Panc1 (cell line): Measurements from ENCODE around the gene SAV1. TPM values are rescaled to one million over a fixed set of nuclear protein-coding genes. Genes with fewer than 3 reads are reported as not detected.
A peak's percentile ranks its signal among the peaks of the same experiment; 100 is the strongest.

ENCODE experiments used
- ATAC-seq: fragments of 200-7000 bp; cut with Tn5 transposase; 2 replicates; pipeline ENCODE4 v1.9.1; 2020; ENCODE audit warnings: mild to moderate bottlenecking, moderate library complexity
- BruUV-seq: library from RNA; stranded (reverse); fragments of 400-500 nt; replicated peaks from 2 replicates; lab custom pipeline; 2021; lab: Mats Ljungman, UMichigan
- CTCF ChIA-PET: fragments of 300-600 bp; sonication (Branson Sonifier 250); formaldehyde crosslinking; loops from one replicate; lab custom pipeline; 2022; ENCODE audit warnings: antibody characterized with exemption; lab: Charles Lee
- POLR2A ChIA-PET: fragments of 300-600 bp; sonication (Branson Sonifier 250); formaldehyde crosslinking; loops from one replicate; lab custom pipeline; 2022; ENCODE audit warnings: antibody characterized with exemption; lab: Charles Lee
- DNase-seq: peaks from one replicate; pipeline ENCODE4 v3.0.0-alpha.2; 2010; ENCODE audit warnings: low read depth, low spot score
- H3K27ac ChIP-seq: 2 replicates; pipeline ENCODE4 v1.5.1; 2011; ENCODE audit warnings: mild to moderate bottlenecking, low read length, inconsistent platforms
- H3K27me3 ChIP-seq: fragments of 200-500 bp; sonication (Bioruptor generic); 2 replicates; pipeline ENCODE4 v1.6.0; 2014; ENCODE audit warnings: low read length, inconsistent platforms; ENCODE audit not compliant: control insufficient read depth, insufficient read depth
- H3K36me3 ChIP-seq: fragments of 200-500 bp; sonication (Bioruptor generic); 2 replicates; pipeline ENCODE4 v1.5.1; 2014; ENCODE audit warnings: inconsistent platforms, mild to moderate bottlenecking, low read length, moderate library complexity; ENCODE audit not compliant: control insufficient read depth, insufficient read depth
- H3K4me1 ChIP-seq: 2 replicates; pipeline ENCODE4 v1.5.1; 2011; ENCODE audit warnings: inconsistent platforms, mild to moderate bottlenecking, low read length, moderate library complexity; ENCODE audit not compliant: control insufficient read depth, insufficient read depth
- H3K4me3 ChIP-seq, 2 experiments: 2 replicates each; pipeline ENCODE4 v1.5.1; 2011 to 2012; ENCODE audit warnings: low read depth in 2 of 2, low read length in 2 of 2, mild to moderate bottlenecking in 2 of 2, inconsistent platforms in 1 of 2, moderate library complexity in 1 of 2
- H3K9me3 ChIP-seq: fragments of 200-500 bp; sonication (Bioruptor generic); 2 replicates; pipeline ENCODE4 v1.5.1; 2014; ENCODE audit warnings: low read depth, mild to moderate bottlenecking, inconsistent platforms, low read length, moderate library complexity; ENCODE audit not compliant: control insufficient read depth, insufficient read depth
- CTCF ChIP-seq: fragments of 450-650 bp; IDR thresholded peaks from 2 replicates; pipeline ENCODE4 v1.5.1; 2017; ENCODE audit warnings: mild to moderate bottlenecking
- POLR2AphosphoS5 ChIP-seq: IDR thresholded peaks from 2 replicates; pipeline ENCODE4 v1.6.1; 2012; ENCODE audit warnings: mild to moderate bottlenecking, low read depth, low read length, moderate library complexity
- REST ChIP-seq, 2 experiments: IDR thresholded peaks; 2 replicates each; pipeline ENCODE4 v1.6.1; 2011 to 2012; ENCODE audit warnings: low read depth in 2 of 2, control low read depth in 1 of 2, low read length in 1 of 2, mild to moderate bottlenecking in 1 of 2, moderate library complexity in 1 of 2; ENCODE audit not compliant: insufficient read depth in 1 of 2
- SIN3A ChIP-seq: IDR thresholded peaks from 2 replicates; pipeline ENCODE4 v1.6.1; 2012; ENCODE audit warnings: low read depth, mild to moderate bottlenecking, low read length, moderate library complexity, borderline replicate concordance; ENCODE audit not compliant: insufficient read depth
- TCF7L2 ChIP-seq: IDR thresholded peaks from 2 replicates; pipeline ENCODE4 v1.6.1; 2011; ENCODE audit warnings: mild to moderate bottlenecking, low read depth, low read length, inconsistent platforms
- in situ Hi-C: cut with HindIII; loops from 2 replicates; pipeline ENCODE4 v1.10.0; 2016; ENCODE audit warnings: low sequenced_read_pairs, low pct_unique_long_range_greater_than_20kb
- intact Hi-C: fragments of 100-400 bp; cut with micrococcal nuclease; formaldehyde crosslinking; loops from one replicate; pipeline ENCODE4 v1.10.0; 2022; ENCODE audit not compliant: unreplicated experiment
- total RNA-seq: library from RNA; stranded (reverse); gene quantifications from one replicate; pipeline ENCODE4 v1.2.1, GENCODE V29; 2021; ENCODE audit not compliant: unreplicated experiment

Gene SAV1
- total RNA-seq, 1 experiment from 2014 or later, result 13.2 TPM

GRCh38 chr14:50714450-50715073 lies 46.5 kb upstream of the SAV1 start:
- BruUV-seq, result no TSS peak
- H3K4me3 ChIP-seq, result no peak overlapping the region
- no peaks in the 10 kb centered on the region for H3K36me3 ChIP-seq
- ChIA-PET POLR2A (interaction anchor here (0.7 kb wide), 1 partner anchor 234 kb away, joined by 7 read pairs; no protein-coding TSS in a partner anchor), CTCF (no interaction called here)
- no peak for ATAC-seq
- intact Hi-C loops, result no loop called here
- in situ Hi-C loops, result no loop called here
- TF ChIP-seq CTCF (peak; percentile 29; the same call in 1 of the 2 replicates), TCF7L2 (no peak), REST (IDR thresholded peaks at IDR 0.05; ENCODE audit: insufficient read depth in 1 of 2, low read depth in 2 of 2, low read length in 1 of 2) (no peak), SIN3A (no peak)
- DNase-seq, result no peak
- no peaks in the 10 kb centered on the region for H3K27me3 ChIP-seq
- H3K4me1 ChIP-seq, result no peaks in the 10 kb centered on the region
- H3K9me3 ChIP-seq, result no peaks in the 10 kb centered on the region
- no peak overlapping the region for H3K27ac ChIP-seq

- Histone ChIP-seq H3K4me3 (no peak overlapping the region), H3K27me3 (no peaks in the 10 kb centered on the region), H3K27ac (no peak overlapping the region), H3K9me3 (no peaks in the 10 kb centered on the region), H3K36me3 (no peaks in the 10 kb centered on the region), H3K4me1 (no peaks in the 10 kb centered on the region)
- in situ Hi-C loops (no loop called here), intact Hi-C loops (no loop called here)
- TF ChIP-seq SIN3A (no peak), POLR2AphosphoS5 (no peak), REST (IDR thresholded peaks at IDR 0.05; ENCODE audit: insufficient read depth in 1 of 2, low read depth in 2 of 2, low read length in 1 of 2) (no peak), TCF7L2 (no peak), CTCF (no peak)
- no TSS peak for BruUV-seq
- ATAC-seq (no peak), DNase-seq (no peak)
- ChIA-PET POLR2A (no interaction called here), CTCF (no interaction called here)
These were observed 42.9 kb upstream of the SAV1 start for GRCh38 chr14:50711043-50711442.
